Neural cell (in vitro differentiated cells): ENCODE measurements around the gene SRRD. TPM values are rescaled to one million over a fixed set of nuclear protein-coding genes. Genes with fewer than 3 reads are reported as not detected.
A peak's percentile ranks its signal among the peaks of the same experiment; 100 is the strongest.

Experiments
- H2AFZ ChIP-seq: fragments of 200-600, 300-800 bp; sonication (generic), shearing (Covaris generic); 2 replicates; pipeline ENCODE4 v1.6.0; 2014; ENCODE audit warnings: low read depth, mild to moderate bottlenecking, antibody characterized with exemption, low read length, moderate library complexity
- H3F3A ChIP-seq: fragments of 200-600 bp; shearing (Covaris generic); 2 replicates; pipeline ENCODE4 v1.6.1; 2016; ENCODE audit warnings: mild to moderate bottlenecking, moderate library complexity, mixed read lengths, antibody characterized with exemption, low read length; ENCODE audit not compliant: insufficient read depth, poor library complexity, severe bottlenecking
- H3K27ac ChIP-seq: fragments of 200-600, 300-800 bp; sonication (generic), shearing (Covaris generic); 2 replicates; pipeline ENCODE4 v1.5.1; 2014; ENCODE audit warnings: mild to moderate bottlenecking, low read length, moderate library complexity
- H3K27me3 ChIP-seq: fragments of 300-800, 200-600 bp; sonication (generic), shearing (Covaris generic); 2 replicates; pipeline ENCODE4 v1.6.0; 2014; ENCODE audit warnings: mild to moderate bottlenecking, low read depth, low read length, moderate library complexity; ENCODE audit not compliant: insufficient read depth
- H3K36me3 ChIP-seq: fragments of 300-800, 200-600 bp; sonication (generic), shearing (Covaris generic); 2 replicates; pipeline ENCODE4 v1.5.1; 2014; ENCODE audit warnings: mild to moderate bottlenecking, antibody characterized with exemption, low read length, moderate library complexity; ENCODE audit not compliant: insufficient read depth
- H3K4me2 ChIP-seq: fragments of 300-800, 200-600 bp; sonication (generic), shearing (Covaris generic); 2 replicates; pipeline ENCODE4 v1.6.0; 2014; ENCODE audit warnings: mild to moderate bottlenecking, low read length
- H3K4me3 ChIP-seq: fragments of 300-800, 200-600 bp; sonication (generic), shearing (Covaris generic); 2 replicates; pipeline ENCODE4 v1.5.1; 2014; ENCODE audit warnings: mild to moderate bottlenecking, low read length, moderate library complexity
- H3K79me2 ChIP-seq: fragments of 200-600 bp; shearing (Covaris generic); replicated peaks from 2 replicates; pipeline ENCODE4 v1.6.0; 2014; ENCODE audit warnings: mild to moderate bottlenecking, low read length, moderate library complexity; ENCODE audit not compliant: insufficient read depth
- H3K9ac ChIP-seq: fragments of 300-800, 200-600 bp; sonication (generic), shearing (Covaris generic); 2 replicates; pipeline ENCODE4 v1.6.1; 2016; ENCODE audit warnings: mild to moderate bottlenecking, low read length, mixed read lengths
- H3K9me2 ChIP-seq: fragments of 200-600 bp; shearing (Covaris generic); 2 replicates; pipeline ENCODE4 v1.6.1; 2016; ENCODE audit warnings: mild to moderate bottlenecking, low read length, mixed read lengths; ENCODE audit not compliant: insufficient read depth
- H3K9me3 ChIP-seq: fragments of 200-600, 300-800 bp; sonication (generic), shearing (Covaris generic); 2 replicates; pipeline ENCODE4 v1.6.1; 2016; ENCODE audit warnings: mild to moderate bottlenecking, mixed run types, low read length, moderate library complexity, mixed read lengths
- H4K20me1 ChIP-seq: fragments of 200-600 bp; shearing (Covaris generic); 2 replicates; pipeline ENCODE4 v1.6.1; 2016; ENCODE audit warnings: mild to moderate bottlenecking, mixed run types; ENCODE audit not compliant: insufficient read depth
- CTCF ChIP-seq: fragments of 450-650 bp; IDR thresholded peaks from 2 replicates; pipeline ENCODE4 v1.5.1; 2014; ENCODE audit warnings: antibody characterized with exemption, mild to moderate bottlenecking, moderate library complexity; ENCODE audit not compliant: poor library complexity, severe bottlenecking
- EP300 ChIP-seq: fragments of 450-650 bp; conservative IDR thresholded peaks from 2 replicates; pipeline ENCODE4 v1.6.1; 2014; ENCODE audit warnings: antibody characterized with exemption, mild to moderate bottlenecking, moderate library complexity; ENCODE audit not compliant: poor library complexity, severe bottlenecking
- EZH2 ChIP-seq: fragments of 200-600, 300-800 bp; shearing (Covaris generic), sonication (generic); IDR thresholded peaks from 2 replicates; pipeline ENCODE4 v1.6.1; 2014; ENCODE audit warnings: antibody characterized with exemption, low read length, borderline replicate concordance, mild to moderate bottlenecking; ENCODE audit not compliant: insufficient read depth, poor library complexity, severe bottlenecking
- MXI1 ChIP-seq: fragments of 450-650 bp; conservative IDR thresholded peaks from 2 replicates; pipeline ENCODE4 v1.6.1; 2014; ENCODE audit warnings: antibody characterized with exemption, mild to moderate bottlenecking; ENCODE audit not compliant: poor library complexity, severe bottlenecking
- POLR2AphosphoS5 ChIP-seq: IDR thresholded peaks from 2 replicates; pipeline ENCODE4 v1.6.1; 2012
- RAD21 ChIP-seq: fragments of 450-650 bp; conservative IDR thresholded peaks from 2 replicates; pipeline ENCODE4 v1.6.1; 2014; ENCODE audit warnings: antibody characterized with exemption, mild to moderate bottlenecking, moderate library complexity
- REST ChIP-seq: IDR thresholded peaks from 2 replicates; pipeline ENCODE4 v1.6.1; 2012; ENCODE audit warnings: borderline replicate concordance
- SMC3 ChIP-seq: fragments of 450-650 bp; conservative IDR thresholded peaks from 2 replicates; pipeline ENCODE4 v1.6.1; 2014; ENCODE audit warnings: antibody characterized with exemption, mild to moderate bottlenecking, moderate library complexity; ENCODE audit not compliant: poor library complexity
- TAF1 ChIP-seq: IDR thresholded peaks from 2 replicates; pipeline ENCODE4 v1.6.1; 2012; ENCODE audit warnings: low read depth
- polyA plus RNA-seq: library from polyadenylated mRNA; depleted of rRNA; stranded (reverse); fragments of >200 nt; gene quantifications from 2 replicates; pipeline ENCODE4 v1.2.3, GENCODE V29; 2014

SRRD gene
- polyA plus RNA-seq, 1 donor from 2014 or later = 33.9 TPM

GRCh38 chr22:26463688-26464087 lies 20.0 kb upstream of the SRRD start:
- Histone ChIP-seq H4K20me1 (no peaks in the 10 kb centered on the region), H3K36me3 (peaks cover 13% of the 10 kb centered on the region), H3K4me2 (peak overlapping the region; percentile 79), H3K27me3 (no peaks in the 10 kb centered on the region), H3F3A (no peaks in the 10 kb centered on the region), H3K4me3 (peak overlapping the region; percentile 50), H3K9ac (peak overlapping the region; percentile 55), H3K9me3 (no peaks in the 10 kb centered on the region), H2AFZ (no peak overlapping the region), H3K79me2 (peaks cover 7% of the 10 kb centered on the region), H3K27ac (peak overlapping the region; percentile 79), H3K9me2 (no peaks in the 10 kb centered on the region)
- no peak for TF ChIP-seq EZH2
- TF ChIP-seq CTCF = no peak
- TF ChIP-seq POLR2AphosphoS5 = no peak
- no peak for TF ChIP-seq RAD21
- TF ChIP-seq SMC3 = no peak

GRCh38 chr22:26464312-26464711 lies 19.4 kb upstream of the SRRD start:
- Histone ChIP-seq H4K20me1 (no peaks in the 10 kb centered on the region), H3K4me3 (no peak overlapping the region), H3K9me3 (no peaks in the 10 kb centered on the region), H3F3A (no peaks in the 10 kb centered on the region), H3K79me2 (peaks cover 7% of the 10 kb centered on the region), H3K4me2 (no peak overlapping the region), H3K9ac (peak overlapping the region; percentile 55), H3K27me3 (no peaks in the 10 kb centered on the region), H3K27ac (peak overlapping the region; percentile 79), H3K36me3 (peaks cover 13% of the 10 kb centered on the region), H3K9me2 (no peaks in the 10 kb centered on the region), H2AFZ (no peak overlapping the region)
- TF ChIP-seq SMC3 = no peak
- no peak for TF ChIP-seq REST
- no peak for TF ChIP-seq RAD21
- no peak for TF ChIP-seq EP300
- no peak for TF ChIP-seq TAF1
- TF ChIP-seq POLR2AphosphoS5 = no peak
- no peak for TF ChIP-seq EZH2
- TF ChIP-seq MXI1 = no peak
